ENCODE measurements around the gene CFAP65. TPM values are rescaled to one million over a fixed set of nuclear protein-coding genes. Genes with fewer than 3 reads are reported as not detected.
A peak's percentile ranks its signal among the peaks of the same experiment; 100 is the strongest.

CFAP65 gene
- total and polyA plus RNA-seq, 2 of the 13 experiments (the other 11 are each of a cell fraction or from before 2014, with no cell fraction given) = 0.05 TPM; not detected in 1

DNA sequence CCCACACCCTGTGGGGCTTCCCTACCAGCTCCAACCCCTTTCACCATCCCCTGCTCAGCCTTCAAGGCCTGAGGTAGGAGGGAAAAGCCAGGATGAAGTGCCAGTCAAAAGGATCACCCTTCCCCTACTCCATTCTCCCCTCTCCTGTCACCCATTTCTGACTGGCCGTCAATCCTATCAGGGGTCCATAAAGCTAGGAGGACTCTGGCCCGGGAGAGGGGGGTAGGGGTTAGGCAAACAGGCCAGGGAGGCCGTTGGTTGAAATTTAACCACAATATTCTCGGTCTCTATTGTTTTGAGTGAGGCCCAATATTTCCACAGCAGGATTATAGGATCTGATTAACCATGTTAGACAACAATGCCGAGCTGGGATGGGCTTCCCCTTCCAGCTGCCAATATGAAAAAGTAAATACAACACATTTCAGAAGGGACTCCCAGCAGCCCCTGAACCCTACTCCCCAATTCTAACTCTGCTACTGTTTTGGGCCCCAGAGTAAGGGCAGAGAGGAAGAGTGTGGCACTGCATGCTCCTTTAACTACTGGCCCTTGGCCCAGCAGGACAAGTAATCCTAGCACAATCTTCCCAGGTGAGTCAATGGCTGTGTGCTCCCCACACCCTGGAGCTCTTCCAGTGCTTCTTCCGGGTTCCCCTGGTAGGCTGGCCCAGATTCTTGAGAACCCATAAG is 30.0 kb upstream of the CFAP65 start (continued):
- TF ChIP-seq KDM3A (CRISPR knock-in tag; IDR thresholded peaks at IDR 0.05; ENCODE audit: low read depth) (no peak), ZSCAN25 (CRISPR knock-in tag; IDR thresholded peaks at IDR 0.05) (peak; percentile 75), ZNF562 (CRISPR knock-in tag; IDR thresholded peaks at IDR 0.05; ENCODE audit: borderline replicate concordance) (no peak), ZMYM4 (CRISPR knock-in tag; IDR thresholded peaks at IDR 0.05) (no peak; the same call in none of the 2 replicates), ZNF891 (CRISPR knock-in tag; IDR thresholded peaks at IDR 0.05) (peak; percentile 32; the same call in 1 of the 2 replicates), ZSCAN29 (CRISPR knock-in tag; conservative IDR thresholded peaks at IDR 0.05) (no peak), ZNF407 (CRISPR knock-in tag; IDR thresholded peaks at IDR 0.05; ENCODE audit: not compliant biosample characterization) (no peak), SAFB2 (CRISPR knock-in tag; IDR thresholded peaks at IDR 0.05; ENCODE audit: borderline replicate concordance, low read depth) (no peak), GFI1 (CRISPR knock-in tag; IDR thresholded peaks at IDR 0.05; ENCODE audit: borderline replicate concordance) (peak; percentile 96), RFXAP (CRISPR knock-in tag; IDR thresholded peaks at IDR 0.05; ENCODE audit: borderline replicate concordance) (0 out of 2 replicates have a peak, but pooled peaks have one; percentile 48), MIER2 (CRISPR knock-in tag; IDR thresholded peaks at IDR 0.05) (peak; percentile 51; the same call in 1 of the 2 replicates), STAG1 (CRISPR knock-in tag; IDR thresholded peaks at IDR 0.05) (no peak), NR3C1 (CRISPR knock-in tag; IDR thresholded peaks at IDR 0.05) (no peak), MIER3 (CRISPR knock-in tag; IDR thresholded peaks at IDR 0.05; ENCODE audit: borderline replicate concordance) (peak; percentile 68; the same call in 1 of the 2 replicates), BRCA1 (CRISPR knock-in tag; IDR thresholded peaks at IDR 0.05) (no peak), ZNF317 (CRISPR knock-in tag; IDR thresholded peaks at IDR 0.05) (no peak), SP5 (CRISPR knock-in tag; IDR thresholded peaks at IDR 0.05; ENCODE audit: borderline replicate concordance, low read depth) (peak; percentile 83; the same call in 1 of the 2 replicates), TBX3 (IDR thresholded peaks at IDR 0.05; ENCODE audit: borderline replicate concordance) (no peak), GTF2F1 (IDR thresholded peaks at IDR 0.05; ENCODE audit: low read length) (no peak)
- TF ChIP-seq, protein P1, sequence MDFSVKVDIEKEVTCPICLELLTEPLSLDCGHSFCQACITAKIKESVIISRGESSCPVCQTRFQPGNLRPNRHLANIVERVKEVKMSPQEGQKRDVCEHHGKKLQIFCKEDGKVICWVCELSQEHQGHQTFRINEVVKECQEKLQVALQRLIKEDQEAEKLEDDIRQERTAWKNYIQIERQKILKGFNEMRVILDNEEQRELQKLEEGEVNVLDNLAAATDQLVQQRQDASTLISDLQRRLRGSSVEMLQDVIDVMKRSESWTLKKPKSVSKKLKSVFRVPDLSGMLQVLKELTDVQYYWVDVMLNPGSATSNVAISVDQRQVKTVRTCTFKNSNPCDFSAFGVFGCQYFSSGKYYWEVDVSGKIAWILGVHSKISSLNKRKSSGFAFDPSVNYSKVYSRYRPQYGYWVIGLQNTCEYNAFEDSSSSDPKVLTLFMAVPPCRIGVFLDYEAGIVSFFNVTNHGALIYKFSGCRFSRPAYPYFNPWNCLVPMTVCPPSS (IDR thresholded peaks at IDR 0.05) = no peak
- TF ChIP-seq, protein P2, sequence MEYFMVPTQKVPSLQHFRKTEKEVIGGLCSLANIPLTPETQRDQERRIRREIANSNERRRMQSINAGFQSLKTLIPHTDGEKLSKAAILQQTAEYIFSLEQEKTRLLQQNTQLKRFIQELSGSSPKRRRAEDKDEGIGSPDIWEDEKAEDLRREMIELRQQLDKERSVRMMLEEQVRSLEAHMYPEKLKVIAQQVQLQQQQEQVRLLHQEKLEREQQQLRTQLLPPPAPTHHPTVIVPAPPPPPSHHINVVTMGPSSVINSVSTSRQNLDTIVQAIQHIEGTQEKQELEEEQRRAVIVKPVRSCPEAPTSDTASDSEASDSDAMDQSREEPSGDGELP (IDR thresholded peaks at IDR 0.05; ENCODE audit: borderline replicate concordance, low read depth) = peak; percentile 71; the same call in 1 of the 2 replicates

All from HepG2 (cell line).